Mesenchymal stem cell (in vitro differentiated cells and primary cell): ENCODE measurements around the gene PRKD1.

ENCODE experiments used
- DNase-seq: peaks from one replicate; pipeline ENCODE4 v3.0.0-alpha.2; 2013
- H2AFZ ChIP-seq: one replicate; pipeline ENCODE4 v1.6.1; 2013; ENCODE audit warnings: low read depth, mild to moderate bottlenecking, control low read depth, inconsistent platforms, low read length, moderate library complexity
- H2AK5ac ChIP-seq: 2 replicates; pipeline ENCODE4 v1.6.1; 2013; ENCODE audit warnings: low read length, moderate library complexity, mild to moderate bottlenecking, inconsistent platforms; ENCODE audit not compliant: severe bottlenecking
- H2BK120ac ChIP-seq: one replicate; pipeline ENCODE4 v1.6.1; 2013; ENCODE audit warnings: low read depth, mild to moderate bottlenecking, inconsistent platforms, low read length, moderate library complexity
- H2BK12ac ChIP-seq, 2 experiments: one replicate each; pipeline ENCODE4 v1.6.1; 2013; ENCODE audit warnings: inconsistent platforms in 2 of 2, low read length in 2 of 2, mild to moderate bottlenecking in 2 of 2, moderate library complexity in 2 of 2, control low read depth in 1 of 2
- H2BK15ac ChIP-seq: one replicate; pipeline ENCODE4 v1.6.1; 2013; ENCODE audit warnings: mild to moderate bottlenecking, low read depth, inconsistent platforms; ENCODE audit not compliant: poor library complexity, severe bottlenecking
- H2BK5ac ChIP-seq: 2 replicates; pipeline ENCODE4 v1.6.1; 2013; ENCODE audit warnings: low read depth, mild to moderate bottlenecking, low read length, control low read depth, inconsistent platforms; ENCODE audit not compliant: poor library complexity, severe bottlenecking
- H3K14ac ChIP-seq, 2 experiments: one replicate each; pipeline ENCODE4 v1.6.1; 2013; ENCODE audit warnings: inconsistent platforms in 2 of 2, low read length in 2 of 2, control low read depth in 1 of 2, mild to moderate bottlenecking in 1 of 2, moderate library complexity in 1 of 2
- H3K18ac ChIP-seq, 2 experiments: one replicate each; pipeline ENCODE4 v1.6.1; 2013; ENCODE audit warnings: inconsistent platforms in 2 of 2, low read length in 2 of 2, control low read depth in 1 of 2, low read depth in 1 of 2, mild to moderate bottlenecking in 1 of 2
- H3K23ac ChIP-seq, 2 experiments: one replicate each; pipeline ENCODE4 v1.6.1; 2013; ENCODE audit warnings: inconsistent platforms in 2 of 2, low read length in 2 of 2, mild to moderate bottlenecking in 2 of 2, moderate library complexity in 2 of 2, control low read depth in 1 of 2
- H3K27ac ChIP-seq: 2 replicates; pipeline ENCODE4 v1.5.1; 2013; ENCODE audit warnings: mild to moderate bottlenecking, moderate library complexity, low read length, control low read depth, inconsistent platforms; ENCODE audit not compliant: poor library complexity, severe bottlenecking
- H3K27me3 ChIP-seq, 2 experiments: 2 replicates each; pipeline versions ENCODE4 v1.6.1 to v1.7.0; 2013; ENCODE audit warnings: low read length in 2 of 2, mild to moderate bottlenecking in 2 of 2, moderate library complexity in 2 of 2, control low read depth in 1 of 2, inconsistent platforms in 1 of 2; ENCODE audit not compliant: control insufficient read depth in 1 of 2, insufficient read depth in 1 of 2
- H3K36me3 ChIP-seq, 2 experiments: 2 replicates each; pipeline versions ENCODE4 v1.6.1 to v1.7.0; 2013; ENCODE audit warnings: low read length in 2 of 2, control low read depth in 1 of 2, inconsistent platforms in 1 of 2, low read depth in 1 of 2, mild to moderate bottlenecking in 1 of 2; ENCODE audit not compliant: insufficient read depth in 2 of 2, control insufficient read depth in 1 of 2
- H3K4ac ChIP-seq, 2 experiments: one replicate each; pipeline ENCODE4 v1.6.1; 2013; ENCODE audit warnings: inconsistent platforms in 2 of 2, low read length in 2 of 2, mild to moderate bottlenecking in 2 of 2, moderate library complexity in 2 of 2, control low read depth in 1 of 2, low read depth in 1 of 2
- H3K4me1 ChIP-seq: 2 replicates; pipeline ENCODE4 v1.6.1; 2013; ENCODE audit warnings: low read depth, low read length, control low read depth; ENCODE audit not compliant: control insufficient read depth, insufficient read depth
- H3K4me2 ChIP-seq: 2 replicates; pipeline ENCODE4 v1.6.1; 2013; ENCODE audit warnings: low read length, mild to moderate bottlenecking, inconsistent platforms; ENCODE audit not compliant: poor library complexity, severe bottlenecking
- H3K4me3 ChIP-seq, 2 experiments: 2 replicates each; pipeline versions ENCODE4 v1.5.1 to v1.7.0; 2013; ENCODE audit warnings: low read length in 2 of 2, mild to moderate bottlenecking in 2 of 2, control low read depth in 1 of 2, low read depth in 1 of 2; ENCODE audit not compliant: insufficient read depth in 1 of 2
- H3K79me1 ChIP-seq: replicated peaks from 2 replicates; pipeline ENCODE4 v1.6.1; 2013; ENCODE audit warnings: mild to moderate bottlenecking, control low read depth, low read length, inconsistent platforms; ENCODE audit not compliant: poor library complexity, severe bottlenecking
- H3K9ac ChIP-seq: 2 replicates; pipeline ENCODE4 v1.7.0; 2013; ENCODE audit warnings: mild to moderate bottlenecking, low read length, moderate library complexity
- H3K9me3 ChIP-seq: 2 replicates; pipeline ENCODE4 v1.7.0; 2013; ENCODE audit warnings: mild to moderate bottlenecking, low read length; ENCODE audit not compliant: control insufficient read depth
- H4K8ac ChIP-seq: one replicate; pipeline ENCODE4 v1.6.1; 2013; ENCODE audit warnings: inconsistent platforms, mild to moderate bottlenecking, low read length, moderate library complexity
- H4K91ac ChIP-seq: one replicate; pipeline ENCODE4 v1.6.1; 2013; ENCODE audit warnings: mild to moderate bottlenecking, low read length, inconsistent platforms
- WGBS: methylation state at CpG from one replicate; pipeline ENCODE4 v1.1.7; 2013; ENCODE audit warnings: mixed read lengths; 5-methylcytosine and 5-hydroxymethylcytosine counted together

PRKD1 gene

GRCh38 chr14:29930283-29930682 is 2.6 kb upstream of the PRKD1 start:
- peaks cover 11% of the 10 kb centered on the region for H3K4me1 ChIP-seq
- H2AK5ac ChIP-seq, result no peak overlapping the region
- H2AFZ ChIP-seq, result no peak overlapping the region
- H2BK5ac ChIP-seq, result no peak overlapping the region
- peaks cover 6% of the 10 kb centered on the region for H3K79me1 ChIP-seq
- no peak overlapping the region for H3K27ac ChIP-seq
- peak; percentile 33 for DNase-seq
- H2BK120ac ChIP-seq, result no peak overlapping the region
- no peaks in the 10 kb centered on the region for H3K36me3 ChIP-seq
- no peak overlapping the region for H2BK12ac ChIP-seq
- H4K8ac ChIP-seq, result no peak overlapping the region
- no peaks in the 10 kb centered on the region for H3K27me3 ChIP-seq
- WGBS, result 50% methylated on average over 2 of the region's 2 CpGs
- no peak overlapping the region for H3K23ac ChIP-seq
- H3K18ac ChIP-seq, result no peak overlapping the region
- no peak overlapping the region for H3K4me2 ChIP-seq
- H4K91ac ChIP-seq, result no peak overlapping the region
- no peak overlapping the region for H3K4ac ChIP-seq
- H2BK15ac ChIP-seq, result no peak overlapping the region
- H3K14ac ChIP-seq, result no peak overlapping the region
- no peaks in the 10 kb centered on the region for H3K9me3 ChIP-seq
- no peak overlapping the region for H3K4me3 ChIP-seq
- H3K9ac ChIP-seq, result no peak overlapping the region

- Histone ChIP-seq H3K4me1 (peaks cover 11% of the 10 kb centered on the region), H3K9ac (peak overlapping the region; percentile 54), H3K4ac (peak overlapping the region in 1 of 2 experiments; percentile 49), H2AFZ (peak overlapping the region; percentile 91), H3K14ac (no peak overlapping the region), H2BK12ac (peak overlapping the region; percentile 22 to 60), H3K79me1 (peaks cover 10% of the 10 kb centered on the region), H2AK5ac (no peak overlapping the region), H4K91ac (peak overlapping the region; percentile 86), H3K36me3 (no peaks in the 10 kb centered on the region), H3K23ac (no peak overlapping the region), H2BK15ac (no peak overlapping the region), H4K8ac (peak overlapping the region; percentile 77), H3K27ac (no peak overlapping the region), H3K4me2 (peak overlapping the region; percentile 84), H3K18ac (peak overlapping the region; percentile 79 to 91), H2BK5ac (peak overlapping the region; percentile 31), H2BK120ac (peak overlapping the region; percentile 46), H3K9me3 (no peaks in the 10 kb centered on the region), H3K4me3 (peak overlapping the region; percentile 71 to 85), H3K27me3 (no peaks in the 10 kb centered on the region)
- DNase-seq, result peak; percentile 13
- WGBS, result 20% methylated on average over 11 of the region's 23 CpGs
Measured at GRCh38 chr14:29928117-29928640, 532 bp upstream of the PRKD1 start.

GRCh38 chr14:29926701-29927375 is 809 bp downstream of the PRKD1 start:
- H4K91ac ChIP-seq, result no peak overlapping the region
- H2BK15ac ChIP-seq, result peak overlapping the region; percentile 89
- no peak overlapping the region for H2BK5ac ChIP-seq
- peak overlapping the region in 1 of 2 experiments; percentile 7 for H3K4ac ChIP-seq
- peak overlapping the region; percentile 90 to 96 for H3K18ac ChIP-seq
- no peaks in the 10 kb centered on the region for H3K9me3 ChIP-seq
- H2AK5ac ChIP-seq, result no peak overlapping the region
- no peak overlapping the region for H2BK120ac ChIP-seq
- peak overlapping the region; percentile 85 to 100 for H3K4me3 ChIP-seq
- peak overlapping the region in 1 of 2 experiments; percentile 57 for H2BK12ac ChIP-seq
- H3K27ac ChIP-seq, result no peak overlapping the region
- H3K79me1 ChIP-seq, result peaks cover 11% of the 10 kb centered on the region
- under 1% methylated on average over 51 of the region's 51 CpGs for WGBS
- peaks cover 11% of the 10 kb centered on the region for H3K4me1 ChIP-seq
- peak overlapping the region; percentile 60 for H4K8ac ChIP-seq
- no peaks in the 10 kb centered on the region for H3K27me3 ChIP-seq
- H3K4me2 ChIP-seq, result peak overlapping the region; percentile 99
- peak overlapping the region; percentile 75 for H2AFZ ChIP-seq
- peak overlapping the region; percentile 37 to 77 for H3K23ac ChIP-seq
- DNase-seq, result peak; percentile 52
- H3K14ac ChIP-seq, result peak overlapping the region in 1 of 2 experiments; percentile 50
- H3K36me3 ChIP-seq, result no peaks in the 10 kb centered on the region
- peak overlapping the region; percentile 88 for H3K9ac ChIP-seq

- H4K91ac ChIP-seq, result no peak overlapping the region
- DNase-seq, result no peak
Measured at GRCh38 chr14:29926228-29926627, 1.4 kb downstream of the PRKD1 start.

More at GRCh38 chr14:29926228-29926627, 1.4 kb downstream of the PRKD1 start:
- peak overlapping the region; percentile 99 for H3K4me2 ChIP-seq
- no peak overlapping the region for H2BK12ac ChIP-seq
- no peaks in the 10 kb centered on the region for H3K36me3 ChIP-seq
- peak overlapping the region in 1 of 2 experiments; percentile 34 for H3K23ac ChIP-seq
- no peak overlapping the region for H3K4ac ChIP-seq
- H3K27ac ChIP-seq, result no peak overlapping the region
- peak overlapping the region; percentile 88 for H3K9ac ChIP-seq
- H2BK120ac ChIP-seq, result no peak overlapping the region
- H3K4me1 ChIP-seq, result peaks cover 11% of the 10 kb centered on the region
- H3K27me3 ChIP-seq, result no peaks in the 10 kb centered on the region
- peak overlapping the region; percentile 4 for H4K8ac ChIP-seq
- H3K4me3 ChIP-seq, result peak overlapping the region; percentile 32 to 100
- H3K18ac ChIP-seq, result no peak overlapping the region
- no peak overlapping the region for H2AK5ac ChIP-seq
- H2BK5ac ChIP-seq, result no peak overlapping the region
- H2AFZ ChIP-seq, result no peak overlapping the region
- H3K79me1 ChIP-seq, result peaks cover 11% of the 10 kb centered on the region
- H2BK15ac ChIP-seq, result no peak overlapping the region
- peak overlapping the region in 1 of 2 experiments; percentile 62 for H3K14ac ChIP-seq
- H3K9me3 ChIP-seq, result no peaks in the 10 kb centered on the region
- 8% methylated on average over 6 of the region's 8 CpGs for WGBS
